ENCODE data around the gene STARD13.

The STARD13 gene

GRCh38 chr13:33285420-33286124 is at the start of gene STARD13:
TSS of gene STARD13 (minus strand) at chr13:33285755. CDS start at chr13:33285638, 117 bp downstream.
- peak in 1 of 2 donors; percentile 23 for DNase-seq

- no peak for DNase-seq
Observed at GRCh38 chr13:33334831-33335230, 49.3 kb upstream of the STARD13 start.

- no peak for DNase-seq
Observed at GRCh38 chr13:33331962-33332361, 46.4 kb upstream of the STARD13 start.

- DNase-seq = no peak
Observed at GRCh38 chr13:33330483-33330882, 44.9 kb upstream of the STARD13 start.

GRCh38 chr13:33328701-33329100 is 43.1 kb upstream of the STARD13 start:
- DNase-seq = no peak

GRCh38 chr13:33326723-33327122 is 41.2 kb upstream of the STARD13 start:
- DNase-seq = no peak

- DNase-seq = no peak
Observed at GRCh38 chr13:33326246-33326645, 40.7 kb upstream of the STARD13 start.

GRCh38 chr13:33323801-33324510 is 38.4 kb upstream of the STARD13 start:
- no peak for DNase-seq

GRCh38 chr13:33322965-33323668 is 37.6 kb upstream of the STARD13 start:
- no peak for DNase-seq

- no peak for DNase-seq
Observed at GRCh38 chr13:33322543-33322809, 36.9 kb upstream of the STARD13 start.

- DNase-seq = no peak
Observed at GRCh38 chr13:33321686-33322542, 36.4 kb upstream of the STARD13 start.

GRCh38 chr13:33319859-33320258 is 34.3 kb upstream of the STARD13 start:
- DNase-seq = no peak

- DNase-seq = no peak
Observed at GRCh38 chr13:33318744-33319143, 33.2 kb upstream of the STARD13 start.

- no peak for DNase-seq
Observed at GRCh38 chr13:33318037-33318436, 32.5 kb upstream of the STARD13 start.

- DNase-seq = no peak
Observed at GRCh38 chr13:33316890-33317289, 31.3 kb upstream of the STARD13 start.

- DNase-seq = no peak
Observed at GRCh38 chr13:33313504-33313903, 27.9 kb upstream of the STARD13 start.

- DNase-seq = no peak
Observed at GRCh38 chr13:33312861-33313212, 27.3 kb upstream of the STARD13 start.

GRCh38 chr13:33312150-33312860 is 26.8 kb upstream of the STARD13 start:
- no peak for DNase-seq

GRCh38 chr13:33311040-33311439 is 25.5 kb upstream of the STARD13 start:
- DNase-seq = no peak

- no peak for DNase-seq
Observed at GRCh38 chr13:33310245-33311038, 24.9 kb upstream of the STARD13 start.

GRCh38 chr13:33308863-33309262 is 23.3 kb upstream of the STARD13 start:
- no peak for DNase-seq

GRCh38 chr13:33307843-33308242 is 22.3 kb upstream of the STARD13 start:
- DNase-seq = no peak

Measured in bone marrow (tissue), 2 donors.